Urinary bladder (tissue), 4 donors: Measurements from ENCODE around the gene ZNF581. TPM values are rescaled to one million over a fixed set of nuclear protein-coding genes. Genes with fewer than 3 reads are reported as not detected.
A peak's percentile ranks its signal among the peaks of the same experiment; 100 is the strongest.

Experiments
- DNase-seq: peaks from one replicate; pipeline ENCODE4 v3.0.0-alpha.2; 2015; ENCODE audit errors: extremely low spot score
- H3K27ac ChIP-seq: one replicate; pipeline ENCODE4 v1.5.1; 2013; ENCODE audit warnings: low read depth, mild to moderate bottlenecking, moderate library complexity
- H3K36me3 ChIP-seq: one replicate; pipeline ENCODE4 v1.6.1; 2013; ENCODE audit warnings: mild to moderate bottlenecking, moderate library complexity; ENCODE audit not compliant: insufficient read depth
- H3K4me1 ChIP-seq: one replicate; pipeline ENCODE4 v1.6.1; 2013; ENCODE audit warnings: mild to moderate bottlenecking, moderate library complexity; ENCODE audit not compliant: insufficient read depth
- H3K4me3 ChIP-seq: one replicate; pipeline ENCODE4 v1.5.1; 2013; ENCODE audit warnings: low read depth, low read length
- whole genome bisulfite sequencing: extraction: QIAGEN DNeasy Blood & Tissue Kit; methylation state at CpG from one replicate; pipeline ENCODE4 v1.1.7; 2013; 5-methylcytosine and 5-hydroxymethylcytosine counted together
- polyA plus RNA-seq: library from polyadenylated mRNA; stranded (reverse); fragments of 200-250 nt; gene quantifications from one replicate; pipeline ENCODE4 v1.2.3, GENCODE V29; 2013
- total RNA-seq: library from RNA; depleted of rRNA; stranded (reverse); fragments of >200 nt; gene quantifications from one replicate; pipeline ENCODE4 v1.2.3, GENCODE V29; 2014
- donor health status: healthy with polysubstance abuse.
- donor health status: healthy.

Gene ZNF581
- total and polyA plus RNA-seq, 2 donors = 6.5 to 21.8 TPM

DNA sequence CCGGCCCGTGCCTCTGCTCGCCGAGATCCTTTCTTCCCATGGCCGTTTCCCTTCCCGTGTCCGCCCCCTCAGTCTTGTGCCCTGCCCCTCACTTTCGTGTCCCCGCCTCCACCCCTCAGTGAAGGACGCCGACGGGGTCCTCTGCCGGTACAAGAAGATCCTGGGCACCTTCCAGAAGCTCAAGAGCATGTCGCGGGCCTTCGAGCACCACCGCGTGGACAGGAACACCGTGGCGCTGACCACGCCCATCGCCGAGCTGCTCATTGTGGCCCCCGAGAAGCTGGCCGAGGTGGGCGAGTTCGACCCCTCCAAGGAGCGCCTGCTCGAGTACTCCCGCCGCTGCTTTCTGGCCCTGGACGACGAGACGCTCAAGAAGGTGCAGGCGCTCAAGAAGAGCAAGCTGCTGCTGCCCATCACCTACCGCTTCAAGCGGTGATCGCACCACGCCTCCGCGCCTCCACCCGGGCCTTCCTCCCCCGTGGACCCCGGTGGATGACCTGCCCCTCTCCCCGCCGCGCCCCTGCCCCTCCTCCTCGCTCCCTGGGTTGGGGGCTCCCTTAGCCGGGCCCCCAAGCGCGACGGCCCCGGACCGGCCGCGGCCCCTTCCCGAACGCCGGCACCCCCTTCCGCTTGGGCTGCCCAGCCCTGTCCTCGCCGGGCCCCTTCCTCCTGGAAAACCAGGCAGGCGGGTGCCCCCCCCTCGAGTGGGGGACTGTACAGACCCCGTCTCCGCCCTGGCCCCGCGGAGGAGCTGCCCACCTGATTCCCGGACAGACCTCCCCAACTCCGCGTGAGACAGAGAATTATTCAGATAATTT, 9.1 kb downstream of the ZNF581 start:
- 69% methylated on average over 71 of the region's 71 CpGs for WGBS
- H3K4me1 ChIP-seq = no peaks in the 10 kb centered on the region
- no peak for DNase-seq
- H3K27ac ChIP-seq = no peak overlapping the region
- H3K4me3 ChIP-seq = no peak overlapping the region
- H3K36me3 ChIP-seq = no peaks in the 10 kb centered on the region

DNA sequence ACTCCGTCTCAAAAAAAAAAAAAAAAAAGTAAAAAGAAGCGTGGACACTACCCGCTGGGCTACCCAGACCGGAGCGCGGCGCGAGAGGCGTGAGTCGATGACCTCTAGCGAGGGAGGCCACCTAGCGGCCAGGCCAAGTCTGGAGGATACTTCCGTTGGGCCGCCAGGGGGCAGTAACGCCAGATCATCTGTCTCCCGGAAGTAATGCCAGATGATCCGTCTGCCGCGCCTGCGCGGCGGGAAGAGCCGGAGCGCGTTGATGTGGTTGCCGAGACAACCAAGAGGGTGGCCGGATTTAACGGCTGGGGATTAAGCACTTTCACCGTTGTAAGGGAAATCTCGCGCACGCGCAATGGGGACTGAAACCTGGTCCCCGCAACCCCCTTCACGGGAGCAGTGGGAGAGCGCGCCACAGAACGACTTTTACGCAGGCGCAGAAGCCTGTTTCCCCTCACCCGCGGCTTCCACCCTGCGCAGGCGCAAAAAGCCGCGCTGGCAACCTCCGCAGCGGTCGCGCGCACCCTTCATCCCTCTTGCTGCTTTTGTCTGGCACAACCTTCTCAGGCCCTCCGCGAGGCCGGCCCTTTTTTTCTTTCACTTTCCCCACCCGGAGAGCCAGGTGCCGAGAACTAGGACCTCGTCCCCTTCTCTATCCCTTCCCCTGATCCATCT, 10.3 kb downstream of the ZNF581 start:
- DNase-seq = peak; percentile 99
- H3K36me3 ChIP-seq = no peaks in the 10 kb centered on the region
- no peaks in the 10 kb centered on the region for H3K4me1 ChIP-seq
- WGBS = under 1% methylated on average over 57 of the region's 57 CpGs
- H3K4me3 ChIP-seq = peak overlapping the region; percentile 85
- H3K27ac ChIP-seq = peak overlapping the region; percentile 96

GRCh38 chr19:55654323-55654867, 10.9 kb downstream of the ZNF581 start:
- Histone ChIP-seq H3K4me3 (peak overlapping the region; percentile 85), H3K36me3 (peaks cover 2% of the 10 kb centered on the region), H3K27ac (peak overlapping the region; percentile 96), H3K4me1 (no peaks in the 10 kb centered on the region)
- WGBS = under 1% methylated on average over 52 of the region's 52 CpGs
- peak; percentile 100 for DNase-seq

- under 1% methylated on average over 92 of the region's 95 CpGs for WGBS
- Histone ChIP-seq H3K36me3 (peaks cover 4% of the 10 kb centered on the region), H3K27ac (peak within 1 kb of the TSS; percentile 96), H3K4me1 (no peaks in the 10 kb centered on the region), H3K4me3 (peak within 1 kb of the TSS; percentile 85)
- no peak for DNase-seq
Observed at GRCh38 chr19:55654868-55655647, 11.6 kb downstream of the ZNF581 start, which contains the start of gene U2AF2. U2AF2 (plus strand) TSS chr19:55655035; CDS start chr19:55655105, 70 bp downstream.

GRCh38 chr19:55655648-55656040, 12.2 kb downstream of the ZNF581 start:
- H3K4me3 ChIP-seq = peak overlapping the region; percentile 85
- no peak overlapping the region for H3K27ac ChIP-seq
- peaks cover 4% of the 10 kb centered on the region for H3K36me3 ChIP-seq
- H3K4me1 ChIP-seq = no peaks in the 10 kb centered on the region
- DNase-seq = no peak
- under 1% methylated on average over 19 of the region's 19 CpGs for whole genome bisulfite sequencing

DNA sequence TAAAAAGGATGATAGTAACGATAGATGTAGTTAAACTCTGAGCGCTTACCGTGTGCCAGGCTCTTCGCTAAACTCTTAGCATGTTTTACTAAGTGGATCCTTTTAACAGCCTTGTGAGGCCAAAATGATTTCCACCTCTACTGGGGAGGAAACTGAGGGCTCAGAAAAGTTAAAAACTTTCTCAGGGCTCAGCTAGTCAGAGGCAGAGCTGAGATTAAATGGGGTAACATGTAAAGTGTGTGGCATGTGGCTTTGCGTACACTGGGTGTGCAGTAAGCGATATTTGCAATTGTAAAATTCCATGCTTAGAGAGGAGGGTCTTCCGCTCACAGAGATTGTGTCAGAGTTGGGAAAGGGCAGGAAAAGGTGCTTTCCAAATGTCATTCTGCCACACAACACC, 13.1 kb downstream of the ZNF581 start:
- H3K36me3 ChIP-seq = peaks cover 7% of the 10 kb centered on the region
- H3K4me1 ChIP-seq = no peaks in the 10 kb centered on the region
- H3K27ac ChIP-seq = no peak overlapping the region
- no peak for DNase-seq
- peak overlapping the region; percentile 85 for H3K4me3 ChIP-seq
- WGBS = 55% methylated on average over 7 of the region's 7 CpGs

GRCh38 chr19:55656988-55657747, 13.7 kb downstream of the ZNF581 start:
- H3K4me1 ChIP-seq = no peaks in the 10 kb centered on the region
- 53% methylated on average over 18 of the region's 18 CpGs for WGBS
- no peak for DNase-seq
- H3K4me3 ChIP-seq = no peak overlapping the region
- H3K27ac ChIP-seq = no peak overlapping the region
- peaks cover 10% of the 10 kb centered on the region for H3K36me3 ChIP-seq

DNA sequence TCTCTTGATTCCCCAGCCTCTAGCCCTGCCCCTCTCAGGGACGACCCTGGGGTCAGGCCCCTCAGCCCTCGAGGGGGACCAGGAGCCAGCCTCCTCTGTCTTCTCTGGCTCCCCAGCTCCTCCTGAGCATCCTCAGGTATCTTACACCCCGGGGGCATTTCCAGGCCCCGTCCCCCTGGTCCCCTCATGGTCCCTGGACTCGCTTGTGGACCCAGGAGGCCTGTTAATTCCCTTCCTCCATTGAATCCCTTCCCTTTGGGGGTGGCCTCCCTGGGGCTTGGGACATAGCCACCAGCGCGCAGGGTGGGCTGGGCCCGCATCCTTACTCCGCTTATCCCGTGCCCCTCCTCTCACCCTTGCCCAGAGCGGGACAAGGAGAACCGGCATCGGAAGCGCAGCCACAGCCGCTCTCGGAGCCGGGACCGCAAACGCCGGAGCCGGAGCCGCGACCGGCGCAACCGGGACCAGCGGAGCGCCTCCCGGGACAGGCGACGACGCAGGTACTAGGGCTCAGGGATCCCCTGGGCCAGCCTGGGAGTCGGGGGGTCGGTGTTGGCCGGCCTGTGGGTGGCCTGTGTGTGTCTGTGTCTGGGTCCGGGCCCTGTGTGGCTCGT, 15.5 kb downstream of the ZNF581 start:
- H3K36me3 ChIP-seq = peaks cover 18% of the 10 kb centered on the region
- no peaks in the 10 kb centered on the region for H3K4me1 ChIP-seq
- WGBS = 91% methylated on average over 37 of the region's 37 CpGs
- H3K4me3 ChIP-seq = no peak overlapping the region
- DNase-seq = no peak
- no peak overlapping the region for H3K27ac ChIP-seq

DNA sequence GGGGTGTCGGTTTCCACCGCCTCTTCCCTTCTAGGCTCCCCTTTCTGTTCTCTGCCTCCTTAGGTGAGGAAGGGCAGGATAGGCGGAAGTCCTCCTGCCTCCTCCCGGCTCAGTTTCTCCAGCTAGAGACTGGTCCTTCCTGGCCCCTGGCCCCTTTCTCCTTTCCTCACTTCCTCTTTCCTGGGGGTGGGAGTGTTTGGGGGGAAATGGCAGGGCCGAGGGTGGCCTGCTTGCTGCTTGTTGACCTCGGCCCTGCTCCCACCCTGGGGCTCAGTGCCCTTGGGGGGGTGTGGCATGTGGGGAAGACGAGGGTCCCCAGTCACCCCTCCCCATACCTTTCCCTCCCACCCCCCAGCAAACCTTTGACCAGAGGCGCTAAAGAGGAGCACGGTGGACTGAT, 16.4 kb downstream of the ZNF581 start:
- Histone ChIP-seq H3K27ac (no peak overlapping the region), H3K4me3 (no peak overlapping the region), H3K4me1 (no peaks in the 10 kb centered on the region), H3K36me3 (peaks cover 18% of the 10 kb centered on the region)
- WGBS = 71% methylated on average over 9 of the region's 9 CpGs
- DNase-seq = no peak

DNA sequence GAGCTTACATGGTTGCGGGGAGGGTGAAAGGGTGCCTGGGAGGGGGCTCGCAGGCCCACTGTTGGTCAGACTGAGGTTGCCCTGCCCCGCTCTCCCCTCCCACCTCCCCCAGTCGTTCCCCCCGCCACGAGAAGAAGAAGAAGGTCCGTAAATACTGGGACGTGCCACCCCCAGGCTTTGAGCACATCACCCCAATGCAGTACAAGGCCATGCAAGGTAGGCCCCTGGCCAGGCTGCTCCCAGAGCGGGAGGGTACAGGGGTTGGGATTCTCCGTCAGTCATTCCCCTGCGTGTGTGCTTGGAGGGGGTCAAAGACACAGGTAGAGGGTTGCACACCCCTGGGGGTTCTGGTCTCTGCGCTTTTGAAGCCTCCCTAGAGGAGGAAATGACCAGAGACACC, 17.0 kb downstream of the ZNF581 start:
- no peaks in the 10 kb centered on the region for H3K4me1 ChIP-seq
- peaks cover 18% of the 10 kb centered on the region for H3K36me3 ChIP-seq
- WGBS = 85% methylated on average over 12 of the region's 12 CpGs

DNA sequence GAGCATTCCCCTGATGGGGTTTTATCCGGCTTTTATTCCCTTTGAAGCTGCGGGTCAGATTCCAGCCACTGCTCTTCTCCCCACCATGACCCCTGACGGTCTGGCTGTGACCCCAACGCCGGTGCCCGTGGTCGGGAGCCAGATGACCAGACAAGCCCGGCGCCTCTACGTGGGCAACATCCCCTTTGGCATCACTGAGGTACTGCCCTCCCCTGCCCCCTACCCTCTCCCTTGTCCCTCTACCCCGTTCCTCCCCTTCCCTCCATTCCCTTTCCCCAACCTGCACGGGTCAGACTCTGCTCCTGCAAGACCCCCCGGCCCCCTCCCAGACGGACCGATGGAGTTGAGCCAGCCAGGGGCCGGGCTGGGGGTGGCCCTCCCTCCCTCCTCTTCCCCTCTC, 17.5 kb downstream of the ZNF581 start:
- Histone ChIP-seq H3K4me1 (no peaks in the 10 kb centered on the region), H3K27ac (no peak overlapping the region), H3K36me3 (peaks cover 18% of the 10 kb centered on the region), H3K4me3 (no peak overlapping the region)
- WGBS = 72% methylated on average over 16 of the region's 16 CpGs
- DNase-seq = no peak

More for the DNA sequence above, 17.0 kb downstream of the ZNF581 start:
- no peak overlapping the region for H3K4me3 ChIP-seq
- no peak for DNase-seq
- no peak overlapping the region for H3K27ac ChIP-seq

DNA sequence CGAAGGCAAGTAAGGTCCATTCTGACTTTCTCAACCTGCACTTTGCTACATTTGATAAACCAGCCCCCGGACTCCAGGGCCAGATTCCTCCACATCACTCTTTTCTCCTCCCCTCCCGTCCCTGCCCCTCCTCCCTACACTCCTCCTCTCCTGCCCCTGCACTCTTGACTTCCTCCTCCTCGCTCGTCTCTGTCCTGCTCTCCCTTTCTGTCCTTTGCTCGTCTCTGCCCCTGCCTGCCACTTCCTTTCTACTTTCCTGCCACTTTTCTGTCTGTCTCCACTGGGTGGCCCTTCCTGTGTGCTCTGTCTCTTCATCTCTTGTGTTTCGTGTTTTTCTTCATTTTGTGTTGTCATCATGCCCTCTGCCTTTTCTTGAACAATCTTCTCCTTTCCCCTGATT, 18.4 kb downstream of the ZNF581 start:
- 64% methylated on average over 7 of the region's 7 CpGs for WGBS
- no peak overlapping the region for H3K4me3 ChIP-seq
- H3K36me3 ChIP-seq = peaks cover 23% of the 10 kb centered on the region
- no peaks in the 10 kb centered on the region for H3K4me1 ChIP-seq
- DNase-seq = no peak
- H3K27ac ChIP-seq = no peak overlapping the region
